NCI-H69 (cell line): ENCODE data around the gene IL22RA1.

ENCODE experiments used
- DNase-seq: peaks from one replicate; lab custom pipeline; 2025; lab: John Stamatoyannopoulos, UW

Gene IL22RA1

DNA sequence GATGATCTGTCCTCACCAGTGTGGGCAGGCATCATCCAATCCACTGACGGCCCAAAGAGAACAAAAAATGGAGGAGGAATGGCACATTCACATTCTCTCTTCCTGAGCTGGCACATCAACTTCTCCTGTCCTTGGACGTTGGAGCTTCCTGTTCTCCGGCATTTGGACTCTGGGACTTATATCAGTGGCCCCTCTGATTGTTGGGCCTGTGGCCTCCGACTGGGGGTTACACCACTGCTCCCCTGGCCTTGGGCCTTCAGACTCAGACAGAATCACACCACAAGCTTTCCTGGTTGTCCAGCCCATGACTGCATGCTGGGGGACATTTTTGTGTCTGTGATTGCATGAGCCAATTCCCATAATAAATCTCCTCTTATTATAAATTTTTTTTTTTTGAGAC is 24.1 kb upstream of the IL22RA1 start:
- DNase-seq: no peak

DNA sequence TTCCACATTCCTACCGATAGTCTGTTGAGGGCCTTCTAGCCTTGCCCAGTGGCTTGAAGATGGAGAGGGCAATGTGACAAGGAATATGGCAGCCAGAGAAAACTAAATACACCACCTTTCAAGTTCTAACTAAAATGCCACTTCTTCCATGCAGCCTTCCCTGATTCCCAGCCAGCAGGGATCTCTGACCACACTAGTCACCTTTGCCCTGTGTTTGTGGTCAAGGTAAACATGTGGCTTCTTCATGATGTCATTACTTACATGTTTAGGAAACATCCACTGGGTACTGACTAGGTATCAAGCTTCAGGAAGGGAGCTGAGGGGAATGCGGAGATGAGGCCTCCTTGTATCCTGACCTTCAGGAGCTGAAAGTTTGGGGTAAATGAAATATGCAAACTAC is 22.6 kb upstream of the IL22RA1 start:
- no peak for DNase-seq

DNA sequence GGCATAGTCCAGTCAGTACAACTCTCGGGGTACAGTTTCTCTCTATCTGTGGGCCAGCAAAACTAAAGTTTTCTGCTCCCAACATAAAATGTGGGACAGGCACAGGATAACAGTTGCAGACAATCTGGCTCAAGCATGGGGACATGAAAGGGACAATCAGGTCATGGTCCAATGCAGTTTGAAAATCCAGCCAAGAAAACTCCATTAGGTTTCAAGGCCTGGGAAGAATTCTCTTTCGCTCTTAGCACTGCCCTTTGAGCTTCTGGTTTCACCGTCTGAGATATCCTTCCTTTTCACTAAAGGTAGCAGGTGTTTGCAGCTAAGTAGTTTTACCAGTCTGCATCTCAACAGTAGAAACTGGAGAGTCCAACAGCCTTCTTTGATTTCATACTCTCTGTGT is 21.1 kb upstream of the IL22RA1 start:
- DNase-seq: no peak

DNA sequence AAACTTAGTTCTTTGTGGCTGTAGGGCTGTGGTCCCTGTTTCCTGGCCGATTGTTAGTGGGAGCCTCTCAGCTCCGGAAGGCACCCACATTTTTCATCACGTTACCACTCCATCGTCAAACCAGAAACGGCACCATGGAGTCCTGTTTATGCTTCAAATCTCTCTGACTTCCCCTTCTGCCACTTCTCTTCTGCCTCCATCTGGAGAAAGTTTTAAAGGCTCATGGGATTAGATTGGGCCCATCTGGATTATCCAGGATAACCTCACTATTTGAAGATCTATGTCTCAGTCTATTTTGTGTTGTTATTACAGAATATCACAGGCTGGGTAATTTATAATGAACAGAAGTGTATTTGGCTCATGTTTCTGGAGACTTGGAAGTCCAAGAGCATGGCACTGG is 19.3 kb upstream of the IL22RA1 start:
- no peak for DNase-seq

DNA sequence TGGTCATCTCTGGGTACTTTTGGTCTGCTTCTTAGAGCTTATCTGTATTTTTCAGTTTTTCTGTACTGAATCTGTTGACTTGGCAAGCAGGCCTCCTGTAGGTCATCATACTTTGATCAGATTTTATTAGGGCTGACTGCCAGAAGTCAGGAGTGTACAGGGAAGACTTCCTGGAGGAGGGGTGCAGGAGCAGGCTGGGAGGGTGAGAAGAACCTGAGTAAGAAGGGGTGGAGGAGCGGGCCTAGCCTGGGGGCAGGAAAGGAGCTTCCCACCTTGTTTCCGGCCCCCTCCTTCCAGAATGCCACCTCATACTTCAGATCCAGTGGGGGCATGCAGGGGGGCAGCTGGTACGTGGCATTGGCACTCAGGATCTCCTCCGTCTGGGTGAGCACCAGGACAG is 18.3 kb upstream of the IL22RA1 start:
- DNase-seq: no peak

DNA sequence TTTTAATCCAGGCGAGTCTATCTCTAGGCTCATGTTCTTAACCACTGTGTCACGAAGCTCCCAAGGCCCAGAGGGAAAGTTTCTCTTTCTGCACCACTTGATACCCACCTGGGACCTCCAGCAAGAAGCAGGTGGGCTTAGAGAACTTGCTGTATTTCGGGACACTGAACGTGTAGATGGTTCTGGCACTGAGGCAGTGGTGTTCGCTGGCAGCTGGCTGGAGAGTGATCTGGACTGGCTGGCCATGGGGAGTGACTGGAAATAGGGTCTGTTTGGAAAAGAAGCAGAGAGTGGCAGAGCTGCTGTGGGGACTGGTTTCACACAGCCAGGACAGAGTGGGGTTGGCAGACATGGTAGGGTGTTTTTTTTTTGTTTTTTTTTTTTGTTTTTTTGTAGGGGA is 16.4 kb upstream of the IL22RA1 start:
- DNase-seq: no peak

DNA sequence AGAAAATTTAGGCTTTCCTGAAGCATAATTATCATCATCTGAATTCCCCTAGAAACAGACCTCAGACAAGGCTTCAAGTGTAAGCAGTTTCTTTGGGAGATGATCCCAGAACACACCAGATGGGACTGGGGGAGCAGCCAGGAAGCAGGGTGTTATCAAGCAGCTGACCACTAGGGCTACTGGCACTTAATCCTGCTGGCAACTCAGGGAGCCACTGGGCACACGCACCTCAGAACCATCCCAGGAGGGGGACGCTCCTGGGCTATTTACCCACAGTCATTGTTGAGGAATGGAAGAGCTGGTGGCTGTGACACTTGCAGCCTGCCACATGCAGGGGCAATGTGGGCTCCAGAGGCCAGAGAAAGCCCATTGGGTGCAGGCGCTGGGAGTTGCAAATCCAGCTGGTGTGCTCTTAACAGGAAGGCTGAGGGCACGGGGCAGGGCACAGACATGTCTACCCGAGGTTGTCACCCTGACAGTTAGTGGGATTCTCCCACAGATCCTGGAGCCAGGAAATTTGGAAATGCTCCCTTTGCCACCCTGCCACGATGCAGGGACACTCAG is 15.1 kb upstream of the IL22RA1 start:
- no peak for DNase-seq

DNA sequence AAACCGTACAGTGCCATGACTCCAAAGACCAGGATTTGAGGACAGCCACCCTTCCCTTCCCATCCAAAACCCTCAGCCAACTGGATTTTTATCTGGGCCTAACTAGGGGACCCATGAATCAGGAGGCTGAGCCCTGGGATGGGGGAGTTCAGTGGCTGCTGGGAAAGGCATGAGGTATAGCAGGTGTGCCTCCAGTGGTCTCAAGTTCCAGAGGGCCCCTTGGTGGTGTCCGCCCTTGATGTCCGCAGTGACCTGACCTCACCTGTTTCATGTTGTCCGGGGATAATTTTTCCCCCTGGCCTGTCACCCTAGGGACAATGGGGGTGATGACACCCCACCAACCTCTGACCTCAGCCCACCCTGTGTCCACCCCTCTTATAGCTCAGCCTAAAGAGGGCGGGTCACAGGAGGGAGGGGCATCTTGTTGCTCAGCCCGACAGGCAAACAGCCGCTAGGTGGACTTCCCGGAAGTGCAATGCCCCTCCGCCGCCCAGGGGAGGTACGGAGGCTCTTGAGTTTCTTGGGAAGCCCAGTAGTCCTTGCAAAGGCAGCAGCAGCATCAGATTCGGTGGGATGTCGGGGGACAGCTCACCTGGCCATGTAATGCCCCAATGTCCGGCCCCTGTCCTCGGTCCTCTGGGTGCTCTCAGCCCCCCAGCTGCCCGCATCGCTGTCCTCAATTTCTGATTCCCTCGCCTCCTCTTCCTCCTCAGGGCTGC is 13.8 kb upstream of the IL22RA1 start:
- DNase-seq: no peak

DNA sequence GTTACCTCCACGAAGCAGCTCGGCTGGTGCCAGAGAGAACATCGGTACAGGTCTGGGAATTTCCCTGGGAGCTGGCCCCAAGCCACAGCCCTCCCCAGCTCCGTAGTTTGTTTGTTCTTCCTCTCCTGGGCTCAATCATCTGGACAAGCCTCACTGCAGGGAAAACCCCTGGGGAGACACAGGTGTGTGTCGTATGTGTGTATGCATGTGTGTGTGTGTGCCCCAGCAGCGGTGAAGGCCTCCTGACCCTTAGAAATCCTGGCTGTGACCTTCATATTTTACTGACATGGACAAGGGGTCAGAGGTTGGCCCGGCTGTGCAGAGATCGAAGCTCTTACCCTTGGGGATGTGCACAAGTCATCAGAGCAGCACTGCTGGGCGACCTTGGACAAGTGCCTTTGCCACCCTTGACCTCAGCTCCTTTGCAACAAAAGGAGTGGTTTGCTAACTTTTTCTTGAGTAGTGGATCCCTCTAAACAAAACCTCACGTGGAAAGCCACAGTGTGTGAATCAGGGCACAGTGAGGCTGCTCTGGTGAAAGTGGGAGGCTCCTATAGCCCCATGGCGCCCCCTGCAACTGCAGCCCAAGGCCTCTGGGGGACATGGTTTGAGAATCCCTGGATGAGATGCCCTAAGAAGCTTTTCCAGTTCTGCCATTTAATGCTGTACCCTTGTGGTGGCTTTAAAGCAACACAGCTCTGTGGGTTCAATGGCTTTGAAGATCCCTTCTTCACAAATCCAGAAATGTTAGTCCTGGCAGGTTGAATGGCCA is 12.3 kb upstream of the IL22RA1 start:
- peak; percentile 85 for DNase-seq

DNA sequence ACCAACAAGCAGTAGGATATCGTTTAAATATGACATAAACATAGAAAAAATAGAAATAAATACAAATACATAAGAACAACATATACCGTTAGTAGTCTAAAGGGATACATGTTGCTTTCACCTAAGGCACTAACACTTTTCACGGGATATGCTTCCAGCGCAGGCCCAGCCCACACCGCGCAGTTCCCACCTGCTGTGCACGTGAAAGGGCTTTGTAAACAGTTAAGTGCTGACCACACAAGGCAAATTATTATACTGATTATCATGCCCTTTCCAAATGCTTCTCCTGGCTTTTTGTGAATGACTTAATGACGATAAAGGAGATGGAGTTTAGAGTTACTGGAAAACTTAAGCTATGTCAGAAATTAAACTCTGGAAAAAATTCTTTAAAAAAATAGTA is 11.3 kb upstream of the IL22RA1 start:
- peak; percentile 81 for DNase-seq

DNA sequence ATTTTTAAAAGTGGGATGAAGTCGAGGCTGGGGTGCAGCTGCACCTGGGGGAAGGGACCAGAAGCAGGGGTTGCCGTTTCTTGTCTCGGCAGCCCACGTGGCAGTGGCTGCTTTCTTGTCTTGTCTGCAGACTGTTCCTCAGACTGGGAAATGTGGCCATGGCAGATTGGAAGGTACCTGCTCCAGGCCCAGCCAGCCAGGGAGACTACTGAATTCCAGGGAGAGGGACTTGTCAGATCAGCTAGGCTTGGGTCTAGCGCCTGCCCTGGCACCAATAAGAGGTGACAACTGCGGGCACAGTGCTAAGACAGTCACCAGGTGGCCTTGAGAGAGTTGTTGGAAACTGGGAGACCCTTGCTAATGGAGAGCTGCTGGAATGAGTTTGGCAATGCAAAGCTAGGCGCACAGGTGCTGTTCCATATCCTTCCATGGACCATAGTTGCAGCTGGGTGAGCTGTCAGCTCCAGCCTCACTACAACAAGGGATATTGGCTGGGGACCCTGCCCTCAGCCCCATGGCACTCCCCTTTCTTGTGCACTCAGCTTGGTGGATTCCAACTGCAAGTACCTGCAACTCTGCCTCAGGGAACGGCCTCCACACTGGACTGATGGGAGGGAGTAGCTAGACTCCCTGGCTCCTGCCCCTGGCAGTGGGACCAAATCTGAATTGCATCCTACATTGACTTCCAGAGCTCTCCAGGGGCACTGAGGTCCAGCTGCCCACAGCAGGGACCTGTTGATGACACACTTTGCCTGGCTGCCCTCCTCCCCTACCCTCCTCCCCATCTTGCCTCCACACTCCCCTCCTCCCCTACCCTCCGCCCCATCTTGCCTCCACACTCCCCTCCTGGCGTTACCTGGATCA is 9.9 kb upstream of the IL22RA1 start:
- peak; percentile 21 for DNase-seq

DNA sequence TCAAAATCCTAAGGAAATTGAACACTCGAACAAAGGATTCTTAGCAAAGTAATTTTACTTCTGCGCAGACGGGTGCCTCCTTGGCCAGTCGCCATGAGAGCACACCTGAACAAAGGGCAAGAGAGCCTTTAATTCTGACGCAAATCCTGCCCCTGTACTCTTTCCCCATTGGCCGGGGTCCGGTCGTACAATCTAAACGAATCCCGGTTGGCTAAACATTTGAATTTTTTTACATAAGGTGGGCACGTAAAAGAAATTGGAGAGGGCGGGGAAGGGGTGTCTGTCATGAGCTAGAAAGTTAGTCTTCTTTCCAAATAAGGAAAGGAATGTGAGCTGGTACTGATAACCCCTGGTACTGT is 8.2 kb upstream of the IL22RA1 start:
- peak; percentile 86 for DNase-seq

DNA sequence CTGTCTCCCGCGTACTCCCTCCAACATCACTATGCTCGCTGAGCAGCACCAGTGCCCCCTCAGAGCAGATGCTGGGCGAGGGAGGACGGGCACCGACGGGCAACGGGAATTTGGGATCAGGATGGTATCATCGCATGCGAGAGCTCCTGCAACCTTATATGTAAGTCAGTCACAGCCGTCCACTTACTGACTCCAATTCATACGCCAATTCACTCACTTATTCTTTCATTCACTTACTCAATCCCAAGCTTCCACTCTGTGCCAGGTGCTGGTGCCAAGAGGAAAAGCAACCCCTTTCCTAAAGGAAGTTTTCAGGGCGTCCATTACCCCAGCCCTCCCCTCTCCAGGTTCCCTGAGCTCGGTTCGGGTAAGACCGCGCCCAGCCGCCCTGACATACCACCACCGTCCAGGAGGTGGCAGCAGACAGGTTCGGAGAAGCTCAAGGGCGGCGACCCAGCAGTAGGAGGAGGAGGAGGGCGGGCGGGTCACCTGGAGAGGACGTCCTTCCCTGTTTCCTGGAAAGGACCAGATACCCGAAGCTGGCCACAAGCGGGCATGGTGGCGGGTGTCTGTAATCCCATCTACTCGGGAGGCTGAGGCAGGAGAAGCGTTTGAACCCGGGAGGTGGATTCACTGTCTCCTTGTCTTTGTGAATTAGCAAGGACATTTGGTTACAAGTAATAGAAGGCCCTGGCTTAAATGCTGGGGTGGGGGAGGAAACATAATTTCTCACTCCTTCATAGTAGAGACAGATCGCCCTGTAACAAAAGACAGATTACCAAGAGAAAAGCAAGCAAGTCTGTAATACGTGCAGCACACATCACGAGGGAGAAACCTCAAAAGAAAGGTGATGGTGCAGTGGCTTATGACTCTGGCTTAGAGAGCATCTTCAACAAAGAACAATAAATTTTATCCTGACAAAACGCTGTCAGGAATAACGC is 7.6 kb upstream of the IL22RA1 start:
- peak; percentile 88 for DNase-seq

DNA sequence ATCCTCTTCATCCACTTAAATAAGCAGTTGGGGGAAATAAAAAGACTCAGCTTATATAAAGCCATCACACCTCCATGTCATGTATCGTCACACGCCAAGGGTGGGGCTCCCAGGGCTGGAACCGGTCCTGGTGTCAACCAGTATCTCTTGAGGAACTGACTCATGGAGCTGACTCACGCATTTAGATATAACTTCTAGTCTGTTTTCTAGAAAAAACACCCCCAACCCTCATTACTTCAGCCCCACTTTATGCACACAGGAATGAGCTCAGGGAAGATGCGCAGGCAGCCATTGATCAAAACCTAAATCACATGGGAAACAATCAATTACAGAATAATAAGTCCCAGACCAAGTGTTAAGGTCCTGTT is 6.9 kb upstream of the IL22RA1 start:
- no peak for DNase-seq

DNA sequence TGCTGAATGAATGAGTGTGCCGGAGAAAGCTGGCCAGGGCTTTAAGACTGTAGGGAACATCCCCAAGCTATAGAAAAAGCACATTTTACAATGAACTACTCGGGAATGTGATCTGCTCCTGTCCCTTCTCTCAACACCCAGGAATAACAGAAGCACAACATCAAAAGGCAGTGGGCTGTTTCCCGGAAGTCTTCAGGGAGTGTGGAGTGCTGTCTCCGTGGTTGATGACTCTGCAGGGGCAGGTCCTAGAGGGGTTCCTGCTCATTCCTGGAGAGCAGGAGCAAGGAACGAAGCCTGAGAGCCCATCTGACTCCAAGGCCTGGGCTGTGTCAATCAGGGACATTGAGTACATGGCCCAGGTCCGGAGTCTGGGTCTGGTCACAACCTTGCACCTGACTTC is 4.9 kb upstream of the IL22RA1 start:
- no peak for DNase-seq

DNA sequence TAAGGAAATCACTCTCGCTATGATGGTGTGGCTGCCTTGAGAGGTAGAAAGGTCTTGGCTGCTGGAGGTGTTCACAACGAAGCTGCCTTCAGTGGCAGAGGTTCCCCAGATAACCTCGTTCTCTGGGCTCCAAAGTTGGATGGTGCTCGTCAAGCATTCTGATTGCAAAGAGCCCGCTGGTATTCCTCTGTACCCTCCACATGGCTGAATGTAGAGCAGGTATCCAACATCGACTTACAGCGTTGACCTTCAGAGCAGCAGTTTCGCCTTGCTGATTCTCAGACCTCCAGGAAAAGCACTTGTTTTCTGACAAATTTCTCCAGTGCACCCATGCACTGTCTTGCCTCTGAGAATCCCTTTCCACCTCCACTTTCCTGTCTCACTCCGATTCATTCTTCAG is 4.3 kb upstream of the IL22RA1 start:
- no peak for DNase-seq

DNA sequence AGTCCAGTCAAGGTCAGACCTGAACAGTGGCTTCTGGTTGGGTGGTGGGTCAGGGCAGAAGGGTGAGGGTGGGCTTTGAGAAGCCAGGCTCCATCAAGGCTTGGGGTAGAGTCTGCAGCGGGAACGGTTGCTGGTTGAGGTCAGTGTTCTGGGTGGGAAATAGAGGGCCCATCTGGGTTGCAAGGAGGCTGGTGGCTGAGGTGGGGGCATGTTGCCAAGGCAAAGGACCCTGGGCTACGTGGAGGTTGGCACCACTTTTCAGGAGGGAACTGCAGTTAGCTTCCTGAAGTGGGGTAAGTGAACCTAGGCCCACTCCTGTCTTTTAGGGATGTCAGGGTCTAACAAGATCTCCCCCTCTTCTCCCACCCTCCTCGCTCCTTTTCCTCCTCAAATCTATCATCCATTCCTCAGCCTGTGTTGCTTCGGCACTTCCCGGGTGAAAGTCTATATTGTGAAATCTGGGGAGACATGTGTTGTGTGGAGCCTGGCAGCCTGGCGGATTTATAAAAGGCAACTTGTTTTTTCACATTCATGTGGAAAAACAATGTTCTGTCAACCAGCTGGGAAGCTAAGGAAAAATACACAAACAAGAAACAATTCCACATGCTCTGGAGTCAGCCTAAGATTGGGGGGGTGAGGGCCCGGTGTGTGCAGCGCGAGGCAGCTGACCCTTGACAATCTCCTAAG is 1.5 kb downstream of the IL22RA1 start:
- no peak for DNase-seq

DNA sequence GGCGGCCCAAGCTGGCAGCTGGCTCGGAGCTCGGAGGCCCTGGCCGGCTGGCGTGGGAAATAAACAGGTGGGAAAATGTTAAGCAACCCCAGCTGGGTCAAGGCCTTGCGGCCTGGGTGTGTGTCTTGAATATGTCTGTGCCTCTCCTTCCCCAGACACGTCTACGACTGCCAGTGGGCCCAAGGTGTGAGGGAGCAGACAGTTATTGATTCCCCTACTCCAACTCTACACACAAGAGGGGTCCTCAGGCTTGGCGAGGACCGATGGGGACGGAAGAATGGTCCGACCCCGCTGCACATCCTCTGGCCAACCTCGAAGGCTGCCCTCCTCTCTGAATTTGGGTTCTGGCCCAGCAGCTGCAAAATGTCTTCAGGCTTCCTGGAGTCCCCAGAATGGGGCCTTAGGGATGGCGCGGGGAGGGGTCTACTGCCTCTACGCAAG is 2.2 kb downstream of the IL22RA1 start:
- DNase-seq: no peak

DNA sequence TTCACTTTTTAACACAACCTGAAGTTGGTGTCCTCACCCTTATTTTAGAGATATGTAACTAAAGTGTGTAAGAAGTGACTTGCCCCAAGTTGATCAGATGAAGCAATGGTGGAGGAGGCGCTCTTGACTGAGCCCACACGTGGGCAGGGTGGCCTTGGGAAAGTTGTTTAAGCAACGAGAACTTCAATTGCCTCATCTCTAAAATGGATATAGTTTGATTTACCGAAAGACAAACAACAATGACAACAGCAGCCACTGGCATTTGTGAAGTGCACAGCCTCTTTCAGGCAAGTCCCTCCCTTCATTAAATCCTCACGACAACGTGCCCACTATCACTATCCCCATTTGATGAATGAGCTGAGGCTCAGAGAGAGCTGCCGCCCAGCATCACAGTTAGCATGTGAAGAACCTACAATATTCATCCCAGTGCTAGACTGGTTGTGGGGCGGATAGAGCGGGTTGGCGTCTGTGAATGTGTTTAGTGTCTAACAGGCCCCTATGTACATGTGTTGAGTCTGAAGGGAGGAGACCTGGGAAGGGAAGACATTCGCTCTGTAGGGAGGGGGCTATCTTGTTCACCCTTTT is 3.0 kb downstream of the IL22RA1 start:
- no peak for DNase-seq

DNA sequence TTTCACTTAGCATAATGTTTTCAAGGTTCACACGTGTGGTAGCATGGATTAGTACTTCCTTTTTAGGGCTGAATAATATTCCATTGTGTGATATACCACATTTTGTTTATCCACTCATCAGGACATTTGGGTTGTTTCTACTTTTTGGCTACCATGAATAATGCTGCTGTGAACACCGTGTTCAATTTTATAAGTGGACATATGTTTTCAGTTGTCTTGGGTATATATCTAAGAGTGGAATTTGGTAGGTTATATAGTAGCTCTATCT is 3.8 kb downstream of the IL22RA1 start:
- DNase-seq: no peak
